Endothelial cell of umbilical vein (primary cell): ENCODE measurements around the gene SMNDC1.

Experiments
- CTCF ChIP-seq, 2 donors: IDR thresholded peaks; 1 replicate in 1 of 2; 2 replicates in 1 of 2; pipeline ENCODE4 v1.5.1; 2011; ENCODE audit warnings: low read length in 2 of 2, mild to moderate bottlenecking in 2 of 2, moderate library complexity in 2 of 2, control low read depth in 1 of 2, inconsistent platforms in 1 of 2, low read depth in 1 of 2; ENCODE audit not compliant: insufficient read depth in 1 of 2; ENCODE audit errors: extremely low read depth in 1 of 2
- EZH2 ChIP-seq: IDR thresholded peaks from 2 replicates; pipeline ENCODE4 v1.6.1; 2012; ENCODE audit warnings: borderline replicate concordance, low read depth, mild to moderate bottlenecking, moderate library complexity, low read length, inconsistent platforms; ENCODE audit not compliant: severe bottlenecking
- POLR2A ChIP-seq: IDR thresholded peaks from 2 replicates; pipeline ENCODE4 v1.6.1; 2012; ENCODE audit warnings: low read depth, mild to moderate bottlenecking, control low read depth, low read length
- POLR2AphosphoS5 ChIP-seq: IDR thresholded peaks from 2 replicates; pipeline ENCODE4 v1.6.1; 2012; ENCODE audit warnings: low read depth, mild to moderate bottlenecking, control low read depth, low read length, moderate library complexity; ENCODE audit not compliant: insufficient read depth

DNA sequence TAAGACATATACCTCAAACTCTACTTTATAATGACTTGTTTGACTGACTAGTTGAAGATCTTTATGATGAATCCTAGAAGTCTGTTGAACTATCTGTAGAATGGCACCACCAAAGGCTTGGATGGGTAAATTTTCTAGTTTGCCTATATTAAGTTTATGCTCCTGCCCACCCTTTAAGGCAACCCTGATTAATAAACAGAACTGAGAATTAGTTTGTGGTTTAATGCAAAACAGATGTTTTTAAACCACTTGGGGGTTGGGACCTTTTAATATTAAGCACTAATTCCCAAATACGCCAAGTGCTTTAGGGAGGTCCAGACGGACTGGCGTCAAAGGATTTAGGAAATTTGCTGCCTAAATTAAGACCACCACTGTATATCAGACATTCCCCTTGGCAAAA lies 20.5 kb downstream of the SMNDC1 start:
- TF ChIP-seq POLR2AphosphoS5 (no peak), CTCF (IDR thresholded peaks at IDR 0.05; ENCODE audit: extremely low read depth in 1 of 2, insufficient read depth in 1 of 2, low read depth in 1 of 2, low read length in 2 of 2) (no peak), POLR2A (no peak), EZH2 (no peak)
